Natural killer cell (primary cell): ENCODE results near the gene EPOP. TPM values are rescaled to one million over a fixed set of nuclear protein-coding genes. Genes with fewer than 3 reads are reported as not detected.

ENCODE experiments used
- ATAC-seq, 3 donors: fragments of 150-1000 bp in 2 of 3; fragments of 200-7000 bp in 1 of 3; cut with Tn5 transposase; 1 replicate in 1 of 3; 2 replicates in 2 of 3; pipeline ENCODE4 v1.10.0; 2021; ENCODE audit warnings: mild to moderate bottlenecking in 2 of 3, moderate library complexity in 2 of 3
- DNase-seq, 2 donors: peaks; one replicate each; pipeline versions ENCODE4 v3.0.0 to v3.0.0-alpha.2; 2013 to 2021; ENCODE audit warnings: mixed read lengths in 1 of 2
- H3K27ac ChIP-seq: one replicate; pipeline ENCODE4 v1.5.1; 2013; ENCODE audit warnings: mild to moderate bottlenecking, low read length
- H3K27me3 ChIP-seq: one replicate; pipeline ENCODE4 v1.6.1; 2013; ENCODE audit warnings: low read length; ENCODE audit not compliant: control insufficient read depth, insufficient read depth
- H3K36me3 ChIP-seq: one replicate; pipeline ENCODE4 v1.6.1; 2013; ENCODE audit warnings: low read length; ENCODE audit not compliant: control insufficient read depth, insufficient read depth
- H3K4me1 ChIP-seq: one replicate; pipeline ENCODE4 v1.6.1; 2013; ENCODE audit warnings: low read length; ENCODE audit not compliant: control insufficient read depth, insufficient read depth
- H3K4me3 ChIP-seq: one replicate; pipeline ENCODE4 v1.5.1; 2013; ENCODE audit warnings: low read length
- H3K9me3 ChIP-seq: one replicate; pipeline ENCODE4 v1.6.1; 2013; ENCODE audit warnings: low read length; ENCODE audit not compliant: control insufficient read depth, insufficient read depth
- H3K27ac Mint-ChIP-seq, 2 donors: one replicate each; pipeline ENCODE4 v1.8.0; 2022; ENCODE audit warnings: mild to moderate bottlenecking in 2 of 2, mixed read lengths in 2 of 2, moderate library complexity in 1 of 2
- H3K27me3 Mint-ChIP-seq, 2 donors: one replicate each; pipeline ENCODE4 v1.8.0; 2022; ENCODE audit warnings: low read depth in 2 of 2, mixed read lengths in 2 of 2
- H3K36me3 Mint-ChIP-seq: one replicate; pipeline ENCODE4 v1.8.0; 2022; ENCODE audit warnings: mixed read lengths
- H3K4me1 Mint-ChIP-seq, 2 donors: one replicate each; pipeline ENCODE4 v1.8.0; 2022; ENCODE audit warnings: mixed read lengths in 2 of 2
- H3K4me3 Mint-ChIP-seq: one replicate; pipeline ENCODE4 v1.8.0; 2022; ENCODE audit warnings: mild to moderate bottlenecking, moderate library complexity, mixed read lengths
- H3K9me3 Mint-ChIP-seq, 2 donors: one replicate each; pipeline ENCODE4 v1.8.0; 2022; ENCODE audit warnings: mixed read lengths in 2 of 2
- WGBS: methylation state at CpG from one replicate; pipeline ENCODE4 v1.1.7; 2013; ENCODE audit warnings: missing lambda C conversion rate; ENCODE audit not compliant: insufficient coverage; 5-methylcytosine and 5-hydroxymethylcytosine counted together
- intact Hi-C: fragments of 100-400 bp; cut with micrococcal nuclease; formaldehyde crosslinking; loops from one replicate; pipeline ENCODE4 v1.14.2; 2022
- total RNA-seq, 4 donors: library from RNA; stranded (reverse); fragments of 120-200 nt in 1 of 4; gene quantifications; one replicate each; pipeline versions ENCODE4 v1.2.3 to v1.2.4, GENCODE V29; 2013 to 2022
- TF ChIP-seq, protein P1 (sequence below): fragments of 200-600 bp; IDR thresholded peaks from one replicate; pipeline ENCODE4 v1.8.0; 2022; ENCODE audit warnings: antibody characterized with exemption

EPOP gene
- total RNA-seq, 3 donors from 2014 or later (not counting 1 experiment from before 2014, with no cell fraction given): 0.66 to 1.9 (median 1.1) TPM

- Histone ChIP-seq H3K9me3 (no peaks in the 10 kb centered on the region), H3K27ac (peak overlapping the region; percentile 49), H3K36me3 (peaks cover 38% of the 10 kb centered on the region), H3K4me1 (peaks cover 76% of the 10 kb centered on the region), H3K27me3 (no peaks in the 10 kb centered on the region), H3K4me3 (peak overlapping the region; percentile 74)
- Mint-ChIP-seq H3K27ac (peak overlapping the region; percentile 88 to 100), H3K9me3 (no peaks in the 10 kb centered on the region), H3K36me3 (peaks cover 8% of the 10 kb centered on the region), H3K4me1 (peaks cover 67 to 87% of the 10 kb centered on the region in 2 donors), H3K27me3 (no peaks in the 10 kb centered on the region), H3K4me3 (peak overlapping the region; percentile 98)
- intact Hi-C loops: loop anchor here (10.0 kb wide), 1 partner anchor 48 kb away; the partner anchor contains the start of gene PSMB3
- WGBS: 12% methylated on average over 19 of the region's 20 CpGs
- ATAC-seq (no peak), DNase-seq (peak in 1 of 2 donors; percentile 67)
- TF ChIP-seq, protein P1, sequence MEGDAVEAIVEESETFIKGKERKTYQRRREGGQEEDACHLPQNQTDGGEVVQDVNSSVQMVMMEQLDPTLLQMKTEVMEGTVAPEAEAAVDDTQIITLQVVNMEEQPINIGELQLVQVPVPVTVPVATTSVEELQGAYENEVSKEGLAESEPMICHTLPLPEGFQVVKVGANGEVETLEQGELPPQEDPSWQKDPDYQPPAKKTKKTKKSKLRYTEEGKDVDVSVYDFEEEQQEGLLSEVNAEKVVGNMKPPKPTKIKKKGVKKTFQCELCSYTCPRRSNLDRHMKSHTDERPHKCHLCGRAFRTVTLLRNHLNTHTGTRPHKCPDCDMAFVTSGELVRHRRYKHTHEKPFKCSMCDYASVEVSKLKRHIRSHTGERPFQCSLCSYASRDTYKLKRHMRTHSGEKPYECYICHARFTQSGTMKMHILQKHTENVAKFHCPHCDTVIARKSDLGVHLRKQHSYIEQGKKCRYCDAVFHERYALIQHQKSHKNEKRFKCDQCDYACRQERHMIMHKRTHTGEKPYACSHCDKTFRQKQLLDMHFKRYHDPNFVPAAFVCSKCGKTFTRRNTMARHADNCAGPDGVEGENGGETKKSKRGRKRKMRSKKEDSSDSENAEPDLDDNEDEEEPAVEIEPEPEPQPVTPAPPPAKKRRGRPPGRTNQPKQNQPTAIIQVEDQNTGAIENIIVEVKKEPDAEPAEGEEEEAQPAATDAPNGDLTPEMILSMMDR: no peak
These were observed 31.9 kb upstream of the EPOP start for GRCh38 chr17:38706505-38707216.

DNA sequence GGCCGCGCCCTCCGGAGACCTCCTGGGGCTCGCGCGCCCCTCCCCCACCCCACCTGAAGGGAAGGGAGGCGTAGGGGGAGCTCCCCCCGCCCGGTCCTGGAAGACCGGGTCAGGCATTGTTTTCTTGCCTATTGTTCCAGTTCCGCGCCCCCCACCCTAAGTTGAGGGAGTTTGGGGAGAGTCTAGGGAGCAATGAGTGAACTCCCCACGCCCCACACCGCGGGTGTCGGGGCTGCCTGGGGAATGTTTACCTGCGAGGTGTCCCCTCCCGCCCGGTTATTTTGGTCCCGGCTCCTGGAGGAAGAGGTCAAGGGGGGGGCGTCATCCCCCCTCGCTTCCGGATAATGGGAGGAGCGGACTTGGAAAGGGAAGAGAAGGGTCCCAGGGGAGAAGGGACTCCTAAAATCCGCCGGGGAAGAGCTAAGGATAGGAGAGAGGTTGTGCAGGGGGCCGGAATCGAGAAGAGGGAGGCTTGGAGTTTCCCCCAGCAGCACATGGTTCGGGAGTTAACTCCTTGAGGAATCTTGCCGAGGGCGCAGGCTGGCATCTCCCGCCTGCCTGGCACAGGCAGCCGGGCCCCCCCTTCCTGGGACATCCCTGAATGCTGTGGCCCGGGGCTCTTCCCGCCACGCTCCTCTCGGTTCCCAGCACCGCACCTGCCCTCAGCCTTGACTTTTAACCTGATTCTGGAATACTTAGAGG, 31.2 kb upstream of the EPOP start:
- peak overlapping the region; percentile 88 to 100 for H3K27ac Mint-ChIP-seq
- H3K9me3 Mint-ChIP-seq: no peaks in the 10 kb centered on the region
- ATAC-seq (no peak), DNase-seq (peak in 1 of 2 donors; percentile 55)
- peaks cover 33% of the 10 kb centered on the region for H3K36me3 ChIP-seq
- H3K27me3 Mint-ChIP-seq: no peaks in the 10 kb centered on the region
- under 1% methylated on average over 34 of the region's 38 CpGs for WGBS
- TF ChIP-seq, protein P1: no peak
- peaks cover 8% of the 10 kb centered on the region for H3K36me3 Mint-ChIP-seq
- intact Hi-C loops: loop anchor here (10.0 kb wide), 1 partner anchor 49 kb away; the partner anchor contains the start of gene PSMB3
- H3K4me3 ChIP-seq: peak overlapping the region; percentile 74
- H3K27ac ChIP-seq: peak overlapping the region; percentile 49
- no peaks in the 10 kb centered on the region for H3K27me3 ChIP-seq
- peaks cover 67 to 87% of the 10 kb centered on the region in 2 donors for H3K4me1 Mint-ChIP-seq
- peaks cover 76% of the 10 kb centered on the region for H3K4me1 ChIP-seq
- H3K9me3 ChIP-seq: no peaks in the 10 kb centered on the region
- H3K4me3 Mint-ChIP-seq: peak overlapping the region; percentile 98

DNA sequence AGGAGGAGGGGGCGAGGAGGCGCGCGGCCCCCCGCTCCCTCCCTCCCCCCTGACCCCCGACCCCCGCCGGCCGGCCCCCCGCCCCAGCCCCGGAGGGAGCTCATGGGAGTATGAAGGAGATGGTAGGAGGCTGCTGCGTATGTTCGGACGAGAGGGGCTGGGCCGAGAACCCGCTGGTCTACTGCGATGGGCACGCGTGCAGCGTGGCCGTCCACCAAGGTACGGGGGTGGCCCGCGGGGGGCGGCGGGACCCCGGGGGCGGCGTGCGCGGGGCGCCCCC, 30.7 kb upstream of the EPOP start:
- Histone ChIP-seq H3K36me3 (peaks cover 29% of the 10 kb centered on the region), H3K4me1 (peaks cover 78% of the 10 kb centered on the region), H3K9me3 (no peaks in the 10 kb centered on the region), H3K4me3 (peak overlapping the region; percentile 74), H3K27ac (no peak overlapping the region), H3K27me3 (no peaks in the 10 kb centered on the region)
- DNase-seq (peak in 1 of 2 donors; percentile 46), ATAC-seq (peak in 1 of 3 donors; percentile 1)
- WGBS: 0% methylated on average over 13 of the region's 32 CpGs
- intact Hi-C loops: loop anchor here (10.0 kb wide), 1 partner anchor 49 kb away; the partner anchor contains the start of gene PSMB3
- Mint-ChIP-seq H3K27me3 (no peaks in the 10 kb centered on the region), H3K36me3 (peaks cover 8% of the 10 kb centered on the region), H3K9me3 (no peaks in the 10 kb centered on the region), H3K4me3 (peak overlapping the region; percentile 98), H3K27ac (peak overlapping the region in 1 of 2 donors; percentile 100), H3K4me1 (peaks cover 62 to 83% of the 10 kb centered on the region in 2 donors)
- TF ChIP-seq, protein P1: no peak
